GM19328 (cell line): Measurements from ENCODE around the gene C17orf107.
"Not testable (repeated sequence)": the region's sequence is repeated elsewhere in the genome, so short reads cannot be mapped to it uniquely, and the experiment has no call there.

ENCODE experiments used
- ATAC-seq: cut with Tn5 transposase; IDR thresholded peaks from one replicate; pipeline ENCODE4 v1.9.1; 2021; ENCODE audit warnings: mild to moderate bottlenecking, moderate library complexity; ENCODE audit not compliant: unreplicated experiment

The C17orf107 gene

DNA sequence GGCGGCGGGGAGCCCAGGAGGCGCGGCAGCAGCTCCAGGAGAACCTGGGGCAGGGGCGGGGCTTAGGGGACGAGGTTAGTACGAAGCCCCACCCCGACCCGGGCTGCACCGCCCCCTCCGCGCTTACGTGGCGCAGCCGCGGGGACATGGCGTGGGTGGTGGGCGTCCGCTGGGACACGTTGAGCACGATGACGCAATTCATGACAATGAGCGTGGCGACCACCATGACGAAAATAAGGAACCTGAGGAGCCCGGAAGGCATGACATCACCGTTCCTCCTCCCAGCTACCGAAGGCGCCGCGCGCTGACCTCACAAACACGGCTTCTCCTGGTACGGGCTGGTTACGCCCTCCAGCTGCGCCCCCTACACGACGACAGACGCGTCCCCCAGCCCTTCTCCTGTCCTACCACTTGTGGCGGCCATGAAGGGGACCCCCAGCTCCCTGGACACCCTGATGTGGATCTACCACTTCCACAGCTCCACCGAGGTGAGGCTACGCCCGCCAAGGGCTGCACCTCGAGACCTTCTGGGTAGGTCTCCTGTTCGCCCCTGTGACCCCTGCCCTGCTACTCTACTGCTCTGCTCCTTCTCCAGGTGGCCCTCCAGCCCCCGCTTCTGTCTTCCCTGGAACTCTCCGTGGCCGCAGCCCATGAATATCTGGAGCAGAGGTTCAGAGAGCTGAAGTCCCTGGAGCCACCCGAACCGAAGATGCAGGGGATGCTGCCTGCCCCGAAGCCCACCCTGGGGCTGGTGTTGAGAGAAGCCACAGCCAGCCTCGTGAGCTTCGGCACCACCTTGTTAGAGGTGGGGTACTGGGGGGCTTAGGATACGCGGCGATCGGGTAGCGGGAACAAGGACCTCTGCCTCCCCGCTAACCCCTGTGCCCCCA lies at the start of gene C17orf107:
C17orf107 (plus strand) TSS at position 196 of the 890 bp plus-strand sequence; CDS start at position 423, 227 bp downstream.
- ATAC-seq: peak; percentile 56

DNA sequence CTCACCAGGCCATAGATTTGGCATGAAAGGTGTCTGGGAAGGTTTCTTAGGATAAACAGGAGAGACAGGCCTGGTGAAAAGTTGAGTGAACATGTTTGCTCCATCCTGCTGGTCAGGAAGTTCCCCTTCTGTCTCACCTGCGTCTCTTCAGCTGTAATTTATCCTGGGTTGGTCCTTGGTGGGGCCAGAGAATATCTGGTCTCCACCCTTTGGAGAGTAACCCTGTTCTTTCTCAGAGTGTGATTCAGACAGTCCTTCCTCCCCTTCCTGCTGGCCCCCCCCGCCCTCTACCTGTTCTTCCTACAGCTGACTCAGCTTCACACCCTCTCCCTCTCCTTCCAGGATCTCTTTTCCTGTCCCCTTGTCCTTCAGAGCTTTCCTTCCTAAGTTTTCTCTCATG lies 49.1 kb upstream of the C17orf107 start:
- ATAC-seq: no peak

DNA sequence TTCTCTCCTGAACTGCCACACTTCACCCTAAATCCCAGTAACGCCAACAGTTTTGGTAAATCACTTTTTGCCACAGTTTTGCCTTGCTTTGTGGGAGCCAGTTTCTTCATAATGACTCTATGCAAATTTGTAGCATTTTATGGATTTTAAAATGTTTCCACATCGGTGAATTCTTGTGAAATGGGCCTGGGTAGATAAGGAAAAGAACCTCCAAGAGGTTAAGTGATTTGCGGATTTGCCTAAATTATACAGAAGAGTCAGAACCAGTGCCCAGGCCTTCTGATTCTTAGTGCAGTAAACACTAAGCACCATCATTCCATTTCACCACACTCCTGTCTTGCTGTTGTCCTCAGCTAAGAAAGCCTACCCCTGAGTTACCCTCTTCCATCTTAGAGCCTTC lies 48.3 kb upstream of the C17orf107 start:
- ATAC-seq: no peak

DNA sequence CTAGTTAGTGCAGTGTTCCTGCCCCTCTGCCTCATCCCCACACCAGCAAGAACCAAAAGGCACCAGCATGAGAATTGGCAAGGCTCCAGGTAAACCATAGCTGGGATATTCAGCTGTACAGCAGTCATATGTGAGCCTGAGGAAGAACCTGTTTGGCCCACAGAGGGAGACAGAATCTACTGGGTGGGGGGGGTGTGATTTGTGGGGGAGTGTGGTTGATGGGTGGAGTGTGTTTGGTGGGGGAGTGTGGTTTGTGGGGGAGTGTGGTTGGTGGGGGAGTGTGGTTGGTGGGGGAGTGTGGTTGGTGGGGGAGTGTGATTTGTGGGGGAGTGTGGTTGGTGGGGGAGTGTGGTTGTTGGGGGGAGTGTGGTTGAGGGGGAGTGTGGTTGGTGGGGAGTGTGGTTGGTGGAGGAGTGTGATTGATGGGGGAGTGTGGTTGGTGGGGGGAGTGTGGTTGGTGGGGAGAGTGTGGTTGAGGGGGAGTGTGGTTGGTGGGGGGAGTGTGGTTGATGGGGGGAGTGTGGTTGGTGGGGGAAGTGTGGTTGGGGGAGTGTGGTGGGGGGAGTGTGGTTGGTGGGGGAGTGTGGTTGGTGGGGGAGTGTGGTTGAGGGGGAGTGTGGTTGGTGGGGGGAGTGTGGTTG lies 46.6 kb upstream of the C17orf107 start:
- no peak for ATAC-seq

DNA sequence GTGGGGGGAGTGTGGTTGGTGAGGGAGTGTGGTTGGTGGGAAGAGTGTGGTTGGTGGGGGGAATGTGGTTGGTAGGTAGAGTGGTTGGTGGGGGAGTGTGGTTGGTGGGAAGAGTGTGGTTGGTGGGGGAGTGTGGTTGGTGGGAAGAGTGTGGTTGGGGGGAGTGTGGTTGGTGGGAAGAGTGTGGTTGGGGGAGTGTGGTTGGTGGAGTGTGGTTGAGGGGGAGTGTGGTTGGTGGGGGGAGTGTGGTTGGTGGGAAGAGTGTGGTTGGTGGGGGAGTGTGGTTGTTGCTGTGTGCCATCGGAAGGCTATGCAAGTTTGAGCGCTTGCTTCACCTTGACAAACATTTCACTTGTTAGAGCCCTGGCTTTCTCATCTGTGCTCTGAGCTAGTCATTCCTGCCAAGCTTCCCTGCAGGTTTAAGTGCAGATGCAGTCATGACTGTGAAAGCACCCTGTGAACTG lies 46.1 kb upstream of the C17orf107 start:
- no peak for ATAC-seq

DNA sequence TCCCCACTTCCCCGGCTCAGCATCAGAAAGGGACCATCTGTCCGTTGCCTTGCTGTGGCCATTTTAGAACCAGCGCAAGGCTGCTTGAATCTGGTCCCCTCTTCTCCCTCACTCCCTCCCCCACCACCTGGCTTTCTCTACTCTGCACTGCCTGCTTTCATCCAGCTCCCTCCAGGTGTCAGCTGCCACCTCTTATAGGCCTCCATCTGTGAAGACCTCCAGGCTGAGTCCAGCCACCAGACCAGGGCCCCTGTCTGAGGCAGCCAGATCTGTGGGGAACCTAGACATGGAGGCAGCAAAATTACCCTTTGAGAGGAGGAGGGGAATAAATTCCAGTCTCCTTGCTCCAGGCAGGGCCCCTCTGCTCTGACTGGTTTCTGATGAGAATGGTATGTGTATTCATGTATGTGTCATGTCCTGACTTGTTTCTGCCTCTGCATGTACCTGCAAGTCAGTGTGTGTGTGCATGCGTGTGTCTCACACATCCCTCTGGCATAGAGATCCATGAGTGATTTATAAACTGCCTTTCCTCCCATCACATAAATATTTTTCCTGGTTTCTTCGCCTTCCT lies 45.1 kb upstream of the C17orf107 start:
- no peak for ATAC-seq

DNA sequence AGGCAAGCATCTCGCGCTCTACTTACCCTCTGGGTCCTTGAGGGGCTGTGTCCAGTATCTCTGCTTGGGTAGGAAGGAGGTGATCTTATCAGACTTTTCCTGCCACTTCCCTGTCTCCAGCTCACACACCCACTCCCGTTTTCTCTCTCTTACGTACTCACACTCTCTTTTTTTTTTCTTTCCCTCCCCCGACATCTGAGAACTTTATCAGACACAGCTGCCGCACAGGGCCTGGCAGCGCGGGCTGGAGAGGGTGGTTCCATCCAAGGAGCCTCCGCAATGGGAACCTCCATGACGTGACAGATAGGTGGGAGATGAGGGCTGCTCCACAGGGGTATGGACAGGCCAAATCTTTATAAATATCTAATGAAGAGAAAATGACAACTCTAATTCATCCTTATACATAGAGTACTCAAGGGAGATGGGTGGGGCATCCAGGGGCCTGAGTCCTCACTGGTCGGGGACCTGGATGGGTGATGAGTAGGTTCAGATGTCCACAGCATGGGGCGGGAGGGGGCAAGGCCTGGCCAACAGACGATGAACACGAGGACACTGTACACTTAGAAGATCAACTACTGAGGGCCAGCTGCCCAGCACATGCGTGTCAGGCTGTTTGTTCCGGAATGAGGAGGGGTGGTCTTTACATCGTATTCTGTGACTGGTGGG lies 42.9 kb upstream of the C17orf107 start:
- ATAC-seq: no peak

DNA sequence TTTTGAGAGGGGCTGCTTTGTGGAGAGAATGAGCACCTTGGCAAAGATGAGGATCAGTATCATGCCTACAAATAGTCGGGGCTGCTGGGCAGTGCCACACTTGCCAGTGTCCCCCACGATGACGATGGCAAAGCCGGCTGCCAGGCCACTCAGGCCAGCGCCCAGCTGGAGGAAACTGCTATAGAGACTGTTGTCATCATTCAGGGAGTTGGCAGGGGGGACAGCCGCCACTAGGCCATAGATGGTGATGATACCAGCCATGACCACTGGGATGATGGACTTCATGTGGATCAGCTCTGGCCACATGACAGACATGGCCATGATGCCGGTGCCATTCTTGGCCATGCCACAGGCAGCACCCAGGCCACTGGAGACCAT lies 42.4 kb upstream of the C17orf107 start:
- no peak for ATAC-seq

DNA sequence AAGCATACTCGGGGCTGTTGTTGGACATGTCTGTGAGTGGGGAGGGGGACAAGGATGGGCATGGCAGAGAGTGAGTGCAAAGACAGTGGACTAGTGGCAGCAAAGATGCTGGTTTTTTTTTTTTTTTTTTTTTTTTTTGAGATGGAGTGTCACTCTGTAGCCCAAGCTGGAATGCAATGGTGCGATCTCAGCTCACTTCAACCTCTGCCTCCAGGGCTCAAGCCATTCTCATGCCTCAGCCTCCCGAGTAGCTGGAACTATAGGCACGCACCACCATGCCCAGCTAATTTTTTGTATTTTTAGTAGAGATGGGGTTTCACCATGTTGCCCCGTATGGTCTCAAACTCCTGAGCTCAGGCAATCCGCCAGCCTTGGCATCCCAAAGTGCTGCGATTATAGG lies 42.0 kb upstream of the C17orf107 start:
- not testable (repeated sequence) for ATAC-seq

DNA sequence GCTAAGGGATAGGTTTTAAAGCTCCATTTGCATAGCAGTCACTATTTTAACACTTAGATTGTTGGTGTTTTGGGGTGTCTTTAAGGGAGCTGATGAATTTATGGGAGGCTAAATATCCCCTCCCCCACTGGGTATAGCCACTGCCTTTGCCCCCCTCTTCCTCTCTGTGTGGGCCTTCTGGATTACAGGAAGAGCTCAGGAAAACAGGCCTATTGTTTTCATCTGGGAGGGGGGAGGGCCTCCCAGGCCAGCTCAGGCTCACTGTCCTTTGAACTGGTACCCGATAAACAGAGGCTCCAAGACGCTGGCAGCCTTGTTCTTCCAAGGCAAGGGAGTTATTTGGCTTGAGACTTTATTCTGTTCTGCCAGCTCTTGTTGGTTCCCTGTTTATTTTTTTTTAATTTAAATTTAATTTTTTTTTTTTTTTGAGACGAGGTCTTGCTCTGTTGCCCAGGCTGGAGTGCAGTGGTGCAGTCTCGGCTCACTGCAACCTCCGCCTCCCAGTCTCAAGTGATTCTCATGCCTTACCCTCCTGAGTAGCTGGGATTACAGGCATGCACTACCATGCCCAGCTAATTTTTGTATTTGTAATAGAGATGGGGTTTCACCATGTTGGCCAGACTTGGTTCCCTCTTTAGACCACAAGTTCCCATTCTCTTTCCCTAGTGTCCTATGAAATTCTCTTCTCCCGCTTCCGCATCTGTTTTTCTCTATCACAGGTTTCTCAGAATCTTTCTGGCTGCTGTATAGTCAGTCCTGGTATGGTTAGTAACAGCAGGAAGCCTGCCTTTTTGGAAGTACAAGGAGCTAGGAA lies 41.1 kb upstream of the C17orf107 start:
- no peak for ATAC-seq

DNA sequence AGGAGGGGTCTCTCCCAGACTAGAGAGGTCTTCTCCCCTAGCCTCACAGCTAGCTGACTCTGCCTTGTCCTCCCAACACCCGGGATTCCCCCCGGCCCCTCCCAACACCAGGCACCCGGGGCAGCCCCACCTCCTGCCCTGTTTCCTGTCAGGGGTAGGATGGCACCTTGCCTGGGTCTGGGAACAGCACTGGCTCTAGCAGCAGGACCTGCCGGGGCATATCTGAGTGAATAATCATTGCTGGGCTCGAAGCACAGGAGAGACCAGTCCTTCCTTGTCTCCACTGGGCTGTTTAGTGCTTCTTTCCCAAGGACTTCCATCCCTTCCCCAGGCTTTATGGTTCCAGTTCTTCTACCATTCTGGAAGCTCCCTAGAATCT lies 40.5 kb upstream of the C17orf107 start:
- ATAC-seq: no peak

DNA sequence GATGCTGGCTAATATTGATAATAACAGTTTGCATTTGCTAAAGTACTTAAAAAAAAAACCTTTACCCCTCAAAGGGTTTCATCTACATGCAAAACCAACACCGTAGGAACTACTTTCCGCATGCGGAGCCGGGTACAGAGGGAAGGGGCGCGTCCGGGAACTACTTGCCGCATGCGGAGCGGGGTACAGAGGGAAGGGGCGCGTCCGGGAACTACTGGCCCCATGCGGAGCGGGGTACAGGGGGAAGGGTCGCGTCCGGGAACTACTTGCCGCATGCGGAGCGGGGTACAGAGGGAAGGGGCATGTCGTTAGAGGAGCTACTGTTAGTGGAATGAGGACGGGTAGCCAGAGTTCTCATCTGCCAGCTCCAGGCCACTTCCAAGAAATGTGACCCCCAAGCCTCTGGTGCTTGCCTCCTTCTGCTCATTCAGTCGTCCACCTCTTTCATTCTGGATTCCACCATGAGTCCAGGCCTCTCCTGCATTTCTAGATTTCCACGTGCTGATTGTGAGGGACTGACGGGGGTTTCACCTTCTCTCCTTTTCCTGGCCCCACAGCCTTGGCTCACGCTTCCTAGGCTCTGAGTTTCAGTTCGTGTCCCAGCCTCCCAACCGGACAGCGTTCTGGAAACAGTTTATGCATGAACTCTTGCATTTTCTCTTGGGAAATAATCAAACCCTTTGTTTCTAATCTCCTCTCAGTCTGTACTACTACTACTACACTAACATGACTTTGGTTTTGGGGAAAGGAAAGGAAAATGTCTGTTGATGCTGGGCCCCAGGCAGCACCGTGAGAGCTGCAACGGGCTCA lies 39.3 kb upstream of the C17orf107 start:
- ATAC-seq: no peak

DNA sequence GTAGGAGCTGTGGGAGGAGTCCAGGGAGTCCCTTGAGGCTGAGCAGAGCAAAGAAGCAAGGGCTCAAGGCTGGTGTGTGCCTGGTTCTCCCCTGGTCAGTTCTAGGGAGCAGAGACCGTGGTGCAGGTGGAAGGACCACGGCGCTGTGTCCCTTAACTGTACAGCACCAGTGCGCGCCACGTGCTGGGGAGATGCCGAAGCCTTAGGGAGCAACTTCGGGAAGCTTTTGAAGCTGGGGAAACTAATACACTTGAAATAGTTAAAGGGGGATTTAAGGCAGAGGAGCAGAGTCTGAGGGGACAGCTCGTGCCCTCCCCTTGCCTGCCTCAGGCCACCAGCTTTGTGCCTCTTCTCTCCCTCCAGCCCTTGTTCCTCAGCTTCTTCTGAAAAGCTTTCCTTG lies 38.7 kb upstream of the C17orf107 start:
- ATAC-seq: no peak

DNA sequence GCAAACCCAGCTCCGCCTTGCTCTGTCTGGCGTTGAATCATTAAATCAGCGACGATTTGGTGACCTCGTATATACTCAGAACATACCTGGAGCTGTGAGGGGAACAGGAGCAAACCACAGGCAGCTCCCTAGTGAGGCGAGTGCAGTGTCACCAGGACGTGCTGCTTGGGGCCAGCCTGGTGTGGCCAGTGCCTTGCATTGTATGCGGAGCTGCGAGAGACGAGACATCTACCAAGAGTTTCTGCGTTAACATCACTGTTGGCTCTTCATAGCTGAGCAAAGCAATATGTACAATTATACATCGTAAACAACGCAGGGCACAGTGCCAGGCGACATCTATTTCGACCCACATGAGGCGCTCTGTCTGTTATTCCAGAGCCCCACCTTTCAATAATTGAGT lies 38.3 kb upstream of the C17orf107 start:
- no peak for ATAC-seq

DNA sequence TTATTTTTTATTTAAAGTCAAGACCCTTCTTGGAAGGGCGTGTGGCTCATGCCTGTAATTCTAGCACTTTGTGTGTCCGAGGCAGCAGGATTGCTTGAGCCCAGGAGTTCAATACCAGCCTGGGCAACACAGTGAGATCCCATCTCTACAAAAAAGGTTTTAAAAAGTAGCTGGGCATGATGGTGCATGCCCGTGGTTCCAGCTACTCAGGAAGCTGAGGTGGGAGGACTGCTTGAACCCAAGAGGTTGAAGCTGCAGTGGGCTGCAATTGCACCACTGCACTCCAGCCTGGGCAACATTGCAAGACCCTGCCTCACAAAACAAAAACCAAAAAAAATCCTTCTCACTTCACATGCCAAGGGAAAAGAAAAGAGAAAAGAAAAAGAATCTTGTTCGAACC lies 36.6 kb upstream of the C17orf107 start:
- ATAC-seq: no peak

DNA sequence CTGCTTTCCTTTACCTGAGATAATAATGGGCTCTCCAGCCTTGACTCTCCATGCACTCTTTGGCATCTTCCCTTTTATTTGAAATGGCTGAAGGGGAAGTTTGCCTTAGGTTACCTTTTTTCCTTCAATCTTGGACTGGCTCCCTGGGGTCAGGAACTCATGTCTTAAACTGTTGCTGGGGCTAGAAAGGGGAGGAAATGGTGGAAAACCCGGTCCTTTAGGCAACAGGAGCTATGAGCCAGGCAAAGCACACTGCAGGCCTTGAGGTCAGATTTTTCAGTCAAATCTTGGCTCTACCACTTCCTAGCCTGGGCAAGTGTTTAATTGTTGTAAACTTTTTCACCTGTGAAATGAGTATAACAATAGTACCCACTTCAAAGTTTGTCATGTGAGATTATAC lies 36.0 kb upstream of the C17orf107 start:
- ATAC-seq: no peak

DNA sequence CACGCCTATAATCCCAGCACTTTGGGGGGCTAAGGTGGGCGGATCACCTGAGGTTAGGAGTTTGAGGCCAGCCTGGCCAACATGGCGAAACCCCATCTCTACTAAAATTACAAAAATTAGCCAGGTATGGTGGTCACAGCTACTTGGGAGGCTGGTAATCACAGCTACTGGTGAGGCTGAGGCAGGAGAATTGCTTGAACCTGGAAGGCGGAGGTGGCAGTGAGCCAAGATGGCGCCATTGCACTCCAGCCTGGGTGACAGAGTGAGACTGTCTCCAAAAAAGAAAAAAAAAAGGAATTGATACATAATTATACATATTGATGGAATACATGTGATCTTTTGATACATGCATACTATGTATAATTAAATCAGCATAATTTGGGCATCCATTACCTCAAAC lies 31.8 kb upstream of the C17orf107 start:
- ATAC-seq: not testable (repeated sequence)

DNA sequence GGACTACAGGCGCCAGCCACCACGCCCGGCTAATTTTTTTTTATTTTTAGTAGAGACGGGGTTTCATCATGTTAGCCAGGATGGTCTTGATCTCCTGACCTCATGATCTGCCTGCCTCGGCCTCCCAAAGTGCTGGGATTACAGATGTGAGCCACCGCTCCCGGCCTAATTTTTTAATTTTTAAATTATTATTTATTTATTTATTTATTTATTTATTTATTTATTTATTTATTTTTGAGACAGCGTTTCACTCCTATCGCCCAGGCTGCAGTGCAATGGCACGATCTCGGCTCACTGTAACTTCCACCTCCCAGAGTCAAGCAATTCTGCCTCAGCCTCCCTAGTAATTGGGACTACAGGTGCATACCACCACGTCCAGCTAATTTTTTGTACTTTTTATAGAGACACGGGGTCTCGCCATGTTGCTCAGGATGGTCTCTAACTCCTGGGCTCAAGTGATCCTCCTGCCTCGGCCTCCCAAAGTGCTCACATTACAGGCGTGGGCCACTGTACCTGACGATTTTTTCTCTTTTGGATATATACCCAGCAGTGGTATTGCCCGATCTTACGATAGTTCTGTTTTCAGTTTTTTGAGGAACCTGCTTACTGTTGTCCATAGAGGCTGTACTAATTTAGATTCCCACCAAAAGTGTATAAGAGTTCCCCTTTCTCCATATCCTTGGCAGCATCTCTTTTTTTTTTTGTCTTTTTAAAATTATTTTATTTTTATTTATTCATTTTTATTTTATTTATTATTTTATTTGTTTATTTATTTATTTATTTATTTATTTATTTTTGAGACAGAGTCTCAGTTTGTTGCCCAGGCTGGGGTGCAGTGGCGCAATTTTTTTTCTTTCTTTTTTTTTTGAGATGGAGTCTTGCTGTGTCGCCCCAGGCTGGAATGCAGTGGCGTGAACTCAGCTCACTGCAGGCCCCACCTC lies 30.0 kb upstream of the C17orf107 start:
- not testable (repeated sequence) for ATAC-seq

DNA sequence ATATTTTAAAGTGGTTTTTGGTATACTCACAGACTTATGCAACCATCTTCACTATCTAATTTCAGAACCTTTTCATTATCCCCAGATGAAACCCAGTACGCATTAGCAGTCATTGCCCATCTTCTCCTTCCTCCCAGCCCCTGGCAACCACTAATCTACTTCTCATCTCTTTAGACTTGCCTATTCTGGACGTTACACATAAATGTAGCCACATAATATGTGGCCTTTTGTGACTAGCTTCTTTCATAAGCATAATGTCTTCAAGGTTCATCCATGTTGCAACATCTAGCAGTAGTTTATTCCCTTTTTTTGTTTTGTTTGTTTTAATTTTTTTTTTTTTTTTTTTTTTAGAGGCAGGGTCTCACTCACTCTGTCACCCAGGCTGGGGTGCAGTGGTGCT lies 28.5 kb upstream of the C17orf107 start:
- no peak for ATAC-seq
